Activated CD4-positive, alpha-beta T cell treated with anti-CD3 and anti-CD28 coated beads, Interleukin-2, amount 50 U/mL, for 48 hours (primary cell): ENCODE measurements around the gene LENEP.

Experiments
- DNase-seq, 2 experiments: peaks; one replicate each; pipeline ENCODE4 v3.0.0-alpha.2; 2020

The LENEP gene

GRCh38 chr1:154999571-155000410 is 6.4 kb downstream of the LENEP start:
- DNase-seq, result peak; percentile 80 to 85

- DNase-seq, result no peak
These were observed 7.0 kb downstream of the LENEP start for GRCh38 chr1:155000411-155000725.

- DNase-seq, result peak; percentile 93 to 95
These were observed 7.5 kb downstream of the LENEP start for GRCh38 chr1:155000726-155001424.

- no peak for DNase-seq
These were observed 8.0 kb downstream of the LENEP start for GRCh38 chr1:155001425-155001674.

GRCh38 chr1:155001675-155002463 is 8.5 kb downstream of the LENEP start:
- peak; percentile 100 for DNase-seq

GRCh38 chr1:155002464-155003226 is 9.3 kb downstream of the LENEP start, which contains the start of gene ZBTB7B:
Gene ZBTB7B, plus strand, starts transcription at chr1:155002802. Its CDS starts 11,859 bp downstream, at chr1:155014661.
- DNase-seq, result peak in 1 of 2 experiments; percentile 29

- peak in 1 of 2 experiments; percentile 48 for DNase-seq
These were observed 9.9 kb downstream of the LENEP start for GRCh38 chr1:155003227-155003765.

GRCh38 chr1:155003766-155004351 is 10.5 kb downstream of the LENEP start:
- DNase-seq, result peak in 1 of 2 experiments; percentile 47

- DNase-seq, result peak in 1 of 2 experiments; percentile 31
These were observed 11.1 kb downstream of the LENEP start for GRCh38 chr1:155004352-155005075.

- DNase-seq, result peak in 1 of 2 experiments; percentile 37
These were observed 12.0 kb downstream of the LENEP start for GRCh38 chr1:155005076-155006011.

- peak; percentile 59 to 68 for DNase-seq
These were observed 13.3 kb downstream of the LENEP start for GRCh38 chr1:155006601-155007101.

GRCh38 chr1:155007251-155007828 is 14.0 kb downstream of the LENEP start:
- DNase-seq, result no peak

GRCh38 chr1:155008015-155008941 is 14.9 kb downstream of the LENEP start:
- DNase-seq, result peak; percentile 90 to 93

GRCh38 chr1:155009221-155009711 is 15.9 kb downstream of the LENEP start:
- peak; percentile 56 to 66 for DNase-seq

GRCh38 chr1:155009742-155010141 is 16.4 kb downstream of the LENEP start:
- DNase-seq, result no peak

- peak; percentile 57 to 67 for DNase-seq
These were observed 17.0 kb downstream of the LENEP start for GRCh38 chr1:155010211-155010918.

GRCh38 chr1:155011004-155011416 is 17.6 kb downstream of the LENEP start:
- no peak for DNase-seq
